HG02763 (cell line): ENCODE results near the gene PBXIP1.
"Not testable (repeated sequence)": the region's sequence is repeated elsewhere in the genome, so short reads cannot be mapped to it uniquely, and the experiment has no call there.

Source experiments
- ATAC-seq: cut with Tn5 transposase; IDR thresholded peaks from one replicate; pipeline ENCODE4 v1.9.1; 2021; ENCODE audit warnings: mild to moderate bottlenecking, moderate library complexity; ENCODE audit not compliant: unreplicated experiment

PBXIP1 gene

DNA sequence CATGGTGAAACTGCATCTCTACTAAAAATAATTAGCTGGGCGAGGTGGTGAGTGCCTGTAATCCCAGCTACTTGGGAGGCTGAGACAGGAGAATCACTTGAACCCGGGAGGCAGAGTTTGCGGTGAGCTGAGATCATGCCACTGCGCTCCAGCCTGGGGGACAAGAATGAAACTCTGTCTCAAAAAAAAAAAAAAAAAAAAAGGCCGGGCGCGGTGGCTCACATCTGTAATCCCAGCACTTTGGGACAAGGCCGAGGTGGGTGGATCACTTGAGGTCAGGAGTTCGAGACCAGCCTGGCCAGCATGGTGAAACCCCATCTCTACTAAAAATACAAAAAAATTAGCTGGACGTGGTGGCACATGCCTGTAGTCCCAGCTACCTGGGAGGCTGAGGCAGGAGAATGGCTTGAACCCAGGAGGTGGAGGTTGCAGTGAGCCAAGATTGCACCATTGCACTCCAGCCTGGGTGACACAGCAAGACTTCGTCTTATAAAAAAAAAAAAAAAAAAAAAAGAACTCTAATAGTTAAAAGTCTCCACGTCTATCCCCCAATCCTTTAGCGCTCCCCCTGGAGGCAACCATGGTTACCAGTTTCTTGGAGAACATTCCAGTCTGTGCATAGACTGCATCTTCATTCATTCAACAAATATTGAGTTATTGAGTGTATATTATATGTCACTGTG is 39.5 kb upstream of the PBXIP1 start:
- ATAC-seq: not testable (repeated sequence)

DNA sequence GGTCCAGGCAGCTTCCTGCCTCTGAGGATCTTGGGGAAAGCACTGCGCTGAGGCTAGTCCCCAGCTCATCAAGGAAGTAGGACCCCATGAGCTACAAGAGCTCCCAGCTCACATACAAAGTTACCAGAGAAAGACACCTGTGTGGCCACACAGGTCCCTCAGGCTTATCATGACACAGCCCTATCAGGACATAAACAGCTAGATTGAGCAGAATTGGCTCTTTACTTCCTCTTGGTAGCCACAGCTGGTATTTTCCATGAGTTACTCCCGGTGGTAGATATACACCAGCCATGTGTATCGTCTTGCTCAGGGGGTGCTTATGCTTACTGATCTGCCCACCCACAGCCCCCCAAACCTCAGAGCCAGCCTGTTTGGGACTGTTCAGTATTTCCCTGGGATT is 38.7 kb upstream of the PBXIP1 start:
- no peak for ATAC-seq

DNA sequence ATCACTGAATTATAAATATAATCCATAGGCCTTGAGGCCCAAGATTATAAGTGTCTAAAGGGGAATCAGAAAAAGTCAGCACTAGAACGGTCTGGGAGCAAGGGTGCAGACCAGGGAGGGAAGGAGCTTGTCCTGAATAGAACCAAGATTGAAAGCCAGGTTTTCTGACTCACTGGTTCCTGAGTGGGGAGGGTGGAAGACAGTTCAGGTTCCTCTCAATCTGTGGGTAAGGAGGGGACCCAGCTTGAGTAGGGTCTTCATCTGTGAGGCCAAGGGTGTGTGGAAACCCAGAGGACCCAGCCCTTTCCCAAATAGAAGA is 38.3 kb upstream of the PBXIP1 start:
- ATAC-seq: no peak

DNA sequence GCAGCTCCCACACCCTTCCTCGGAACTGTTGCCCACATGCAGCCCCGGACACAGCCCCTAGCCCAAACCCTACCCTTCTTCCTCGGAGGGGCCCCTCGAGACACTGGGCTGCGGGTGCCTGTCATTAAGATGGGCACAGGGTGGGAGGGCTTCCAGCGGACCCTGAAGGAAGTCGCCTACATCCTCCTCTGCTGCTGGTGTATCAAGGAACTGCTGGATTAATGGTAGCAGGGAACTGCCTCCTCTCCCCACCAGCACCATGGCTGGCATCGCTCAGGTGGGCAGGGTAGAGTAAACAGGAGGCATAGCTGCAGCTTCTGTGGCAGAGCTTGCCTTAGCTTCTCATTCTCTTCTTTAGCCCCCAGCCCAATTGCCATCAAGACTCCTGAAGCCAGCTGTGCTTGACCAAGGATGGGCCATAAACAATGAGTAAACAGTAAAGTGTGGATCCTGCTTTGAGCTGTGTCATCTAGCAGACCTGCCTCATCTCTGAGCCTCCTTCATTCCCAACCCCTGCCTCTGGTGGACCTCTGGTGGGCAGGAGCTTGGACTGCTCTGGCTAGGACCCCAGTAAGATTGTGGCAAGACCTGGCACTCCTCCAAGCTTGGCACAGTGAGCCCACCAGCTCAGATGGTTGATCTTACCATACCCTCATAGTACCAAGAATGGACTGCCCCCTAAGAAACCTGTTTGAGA is 37.8 kb upstream of the PBXIP1 start, which contains the start of gene LENEP:
LENEP (plus strand) TSS at position 15 of the 697 bp plus-strand sequence; CDS start at position 37, 22 bp downstream.
- ATAC-seq: no peak

DNA sequence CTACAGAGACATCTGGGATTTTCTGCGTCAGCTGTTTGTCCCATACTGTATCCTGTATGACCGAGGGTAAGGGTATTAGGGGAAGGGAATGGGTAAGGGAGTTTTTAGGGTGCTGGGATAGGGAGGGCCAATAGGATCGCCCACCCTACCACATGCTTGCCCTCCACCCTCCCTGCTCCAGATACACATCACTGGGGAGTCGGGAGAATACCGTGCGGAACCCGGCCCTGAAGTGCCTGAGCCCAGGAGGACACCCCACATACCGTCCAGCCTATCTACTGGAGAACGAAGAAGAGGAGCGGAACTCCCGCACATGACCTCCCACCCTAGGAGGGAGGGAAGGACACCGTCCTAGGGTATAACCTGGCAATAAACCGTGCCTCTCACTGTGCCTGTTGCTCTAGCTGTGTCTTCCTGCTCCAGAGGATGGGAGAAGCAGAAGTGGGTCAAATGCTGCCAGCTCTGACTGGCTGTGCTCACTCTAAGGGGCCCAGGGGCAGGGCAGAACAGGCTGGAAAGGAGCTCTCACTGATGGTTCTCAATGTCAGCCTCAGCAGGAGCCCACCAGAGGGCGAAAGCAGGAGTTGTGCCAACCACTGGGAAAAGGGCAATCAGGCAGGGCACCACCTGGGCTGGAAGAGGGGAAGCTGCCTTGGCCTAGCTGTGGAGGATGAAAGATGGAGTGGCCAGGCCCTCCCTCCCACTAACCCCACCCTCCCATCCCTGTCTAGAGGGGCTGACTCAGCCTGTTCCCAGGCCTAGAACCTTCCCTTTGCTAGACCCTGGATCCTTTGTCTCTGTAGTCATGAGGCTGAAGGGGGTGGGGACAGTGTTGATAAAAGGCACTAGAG is 37.0 kb upstream of the PBXIP1 start:
- no peak for ATAC-seq

DNA sequence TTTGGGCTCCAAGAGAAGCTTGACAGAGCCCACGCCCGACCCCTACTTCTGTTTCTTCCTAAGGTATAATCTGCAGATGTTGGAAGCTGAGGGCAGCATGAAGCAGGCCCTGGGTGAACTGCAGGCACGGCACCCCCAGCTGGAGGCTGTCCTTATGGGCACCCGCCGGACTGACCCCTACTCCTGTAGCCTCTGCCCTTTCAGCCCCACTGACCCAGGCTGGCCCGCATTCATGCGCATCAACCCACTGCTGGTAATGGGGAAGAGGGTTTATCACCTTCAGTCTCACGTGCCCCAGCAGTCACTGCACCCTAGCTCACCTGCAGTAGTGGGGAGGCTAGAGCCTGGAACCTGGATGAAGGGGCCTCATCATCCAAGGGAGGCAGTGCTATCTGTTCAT is 34.4 kb upstream of the PBXIP1 start:
- ATAC-seq: no peak

DNA sequence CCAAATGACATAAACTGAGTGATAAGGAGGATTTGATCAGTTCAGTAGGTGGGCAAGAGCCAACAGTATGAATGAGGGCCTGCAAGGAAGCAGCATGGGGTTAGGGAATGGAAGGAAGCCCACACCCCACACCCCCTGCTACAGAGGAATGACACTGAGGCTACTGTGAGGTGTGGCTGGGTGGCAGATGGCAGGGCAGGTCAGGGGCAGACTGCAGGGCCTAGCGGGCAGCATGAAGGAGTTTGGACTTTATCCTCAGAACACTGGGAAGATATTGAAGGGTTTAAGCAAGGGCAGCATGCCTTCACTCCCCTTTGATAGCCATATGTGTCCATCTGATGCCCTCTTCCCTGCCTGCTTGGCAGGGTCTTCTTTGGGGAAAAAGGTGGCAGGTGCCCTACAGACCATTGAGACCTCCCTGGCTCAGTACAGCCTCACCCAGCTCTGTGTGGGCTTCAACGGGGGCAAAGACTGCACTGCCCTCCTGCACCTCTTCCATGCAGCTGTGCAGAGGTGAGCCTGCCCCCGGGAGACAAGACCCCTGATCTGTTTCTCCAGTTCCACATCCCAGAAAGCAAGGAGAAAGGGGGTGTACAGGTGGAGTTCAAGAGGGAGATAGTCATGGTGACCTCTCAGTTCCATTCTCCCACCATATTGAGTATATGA is 33.4 kb upstream of the PBXIP1 start:
- no peak for ATAC-seq

DNA sequence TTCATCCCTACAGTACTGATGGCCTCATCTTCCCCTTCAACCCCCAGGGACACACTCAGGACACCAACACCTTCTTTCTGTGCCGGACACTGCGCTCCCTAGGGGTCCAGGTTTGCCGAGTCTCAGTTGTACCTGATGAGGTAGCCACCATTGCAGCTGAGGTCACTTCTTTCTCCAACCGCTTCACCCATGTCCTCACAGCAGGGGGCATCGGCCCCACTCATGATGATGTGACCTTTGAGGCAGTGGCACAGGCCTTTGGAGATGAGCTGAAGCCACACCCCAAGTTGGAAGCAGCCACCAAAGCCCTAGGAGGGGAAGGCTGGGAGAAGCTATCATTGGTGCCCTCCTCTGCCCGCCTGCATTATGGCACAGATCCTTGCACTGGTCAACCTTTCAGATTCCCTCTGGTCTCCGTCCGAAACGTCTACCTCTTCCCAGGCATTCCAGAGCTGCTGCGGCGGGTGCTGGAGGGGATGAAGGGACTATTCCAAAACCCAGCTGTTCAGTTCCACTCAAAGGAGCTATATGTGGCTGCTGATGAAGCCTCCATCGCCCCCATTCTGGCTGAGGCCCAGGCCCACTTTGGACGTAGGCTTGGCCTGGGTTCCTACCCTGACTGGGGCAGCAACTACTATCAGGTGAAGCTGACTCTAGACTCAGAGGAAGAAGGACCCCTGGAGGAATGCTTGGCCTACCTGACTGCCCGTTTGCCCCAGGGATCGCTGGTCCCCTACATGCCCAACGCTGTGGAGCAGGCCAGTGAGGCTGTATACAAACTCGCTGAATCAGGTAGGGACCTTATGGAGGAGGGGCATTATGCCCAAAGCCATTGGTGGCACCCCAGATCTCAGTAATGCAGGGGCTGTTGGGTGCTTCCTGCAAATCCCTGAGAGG is 32.4 kb upstream of the PBXIP1 start:
- ATAC-seq: no peak

DNA sequence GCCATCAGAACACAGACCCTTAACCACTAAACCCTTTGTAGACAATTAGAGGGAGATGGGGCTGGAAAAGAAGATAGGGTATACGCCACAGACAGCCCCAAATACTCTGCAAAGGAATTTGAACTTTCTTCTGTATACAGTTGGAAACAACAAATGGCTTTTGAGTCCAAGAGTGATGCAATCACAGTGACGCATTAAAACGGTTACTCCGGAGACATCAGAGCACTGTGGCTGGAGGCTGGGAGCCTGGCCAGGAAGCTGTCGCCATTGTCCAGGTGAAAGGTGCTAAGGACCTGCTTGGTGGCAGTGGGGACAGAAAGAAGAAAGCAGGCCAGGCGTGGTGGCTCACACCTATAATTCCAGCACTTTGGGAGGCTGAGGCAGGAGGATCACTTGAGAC is 31.4 kb upstream of the PBXIP1 start:
- no peak for ATAC-seq

DNA sequence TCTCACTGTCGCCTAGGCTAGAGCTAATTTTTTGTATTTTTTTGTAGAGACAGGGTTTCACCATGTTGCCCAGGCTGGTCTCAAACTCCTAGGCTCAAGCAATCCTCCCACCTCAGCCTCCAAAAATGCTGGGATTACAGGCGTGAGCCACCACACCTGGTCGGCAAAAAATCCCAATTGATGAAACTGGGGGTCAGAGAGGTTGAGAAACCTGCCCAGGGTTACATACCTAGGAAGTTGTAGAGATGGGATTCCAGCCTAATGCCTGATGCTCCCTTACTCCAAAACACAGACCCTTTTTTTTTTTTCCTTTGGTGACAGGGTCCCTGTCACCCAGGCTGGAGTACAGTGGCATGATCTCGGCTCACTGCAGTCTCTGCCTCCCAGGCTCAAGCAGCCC is 30.8 kb upstream of the PBXIP1 start:
- ATAC-seq: not testable (repeated sequence)

DNA sequence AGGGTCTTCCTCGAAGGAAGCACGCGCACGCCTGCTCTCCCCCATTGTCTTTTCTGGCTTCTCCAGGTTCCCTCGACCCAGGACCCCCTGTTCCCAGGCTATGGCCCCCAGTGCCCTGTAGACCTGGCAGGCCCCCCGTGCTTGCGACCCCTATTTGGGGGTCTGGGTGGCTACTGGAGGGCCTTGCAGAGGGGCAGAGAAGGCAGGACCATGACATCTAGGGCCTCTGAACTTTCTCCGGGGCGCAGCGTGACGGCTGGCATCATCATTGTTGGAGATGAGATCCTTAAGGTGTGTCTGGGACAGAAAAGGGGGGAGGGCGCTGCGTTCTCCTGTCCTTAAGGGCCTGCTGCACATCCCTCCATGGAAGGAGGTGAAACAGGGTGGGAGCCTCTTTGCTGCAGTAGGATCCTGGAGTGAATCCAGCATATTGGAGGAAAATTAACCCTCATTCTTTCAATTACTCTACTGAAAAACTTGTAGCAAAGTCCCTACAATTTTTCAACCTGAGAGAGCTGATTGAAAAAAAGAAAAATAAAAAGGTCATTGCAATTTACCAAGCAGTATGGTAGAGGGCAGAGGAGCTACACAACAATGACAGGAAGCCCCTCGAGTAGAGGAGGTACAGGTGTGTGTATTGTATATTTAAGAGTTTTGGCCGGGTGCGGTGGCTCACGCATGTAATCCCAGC is 28.0 kb upstream of the PBXIP1 start:
- no peak for ATAC-seq

DNA sequence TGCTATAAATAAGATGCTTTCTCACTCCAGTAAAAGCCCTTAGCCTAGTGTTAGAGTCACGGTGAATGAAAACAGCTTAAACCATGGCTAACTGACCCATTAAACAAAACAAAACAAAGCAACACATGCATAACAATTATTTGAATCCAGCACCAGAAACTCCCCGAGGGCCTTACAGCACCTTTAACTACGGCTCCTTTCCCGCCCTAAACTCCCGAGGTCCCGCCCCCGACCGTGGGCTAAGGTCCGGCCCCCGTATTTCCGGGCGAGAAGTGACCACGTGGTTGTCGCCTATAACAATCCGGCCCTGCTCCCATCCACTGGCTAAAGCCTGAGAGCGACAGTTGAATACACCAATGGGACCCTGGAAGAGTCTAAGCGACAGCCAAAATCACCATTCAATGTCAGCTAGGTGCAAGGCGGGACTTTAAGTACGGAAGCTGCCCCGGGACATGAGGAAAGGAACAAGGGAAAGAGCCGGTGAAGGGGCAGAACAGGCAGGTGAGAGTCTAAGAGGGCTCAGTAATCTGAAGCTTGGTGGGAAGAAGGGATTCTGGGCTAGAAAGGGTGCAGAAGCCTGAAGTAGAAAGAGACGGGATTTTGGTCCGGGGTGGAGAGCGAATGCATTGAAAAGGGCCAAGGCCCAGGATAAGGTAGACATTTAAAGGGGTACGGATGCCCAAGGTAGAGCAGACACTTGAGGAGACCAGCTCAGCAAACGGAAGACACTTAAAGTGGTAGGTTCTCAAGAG is 27.2 kb upstream of the PBXIP1 start, which contains the start of gene FLAD1:
FLAD1 (plus strand) TSS at position 448 of the 752 bp plus-strand sequence. CDS start 351 bp downstream, outside the sequence.
- ATAC-seq: peak; percentile 97

DNA sequence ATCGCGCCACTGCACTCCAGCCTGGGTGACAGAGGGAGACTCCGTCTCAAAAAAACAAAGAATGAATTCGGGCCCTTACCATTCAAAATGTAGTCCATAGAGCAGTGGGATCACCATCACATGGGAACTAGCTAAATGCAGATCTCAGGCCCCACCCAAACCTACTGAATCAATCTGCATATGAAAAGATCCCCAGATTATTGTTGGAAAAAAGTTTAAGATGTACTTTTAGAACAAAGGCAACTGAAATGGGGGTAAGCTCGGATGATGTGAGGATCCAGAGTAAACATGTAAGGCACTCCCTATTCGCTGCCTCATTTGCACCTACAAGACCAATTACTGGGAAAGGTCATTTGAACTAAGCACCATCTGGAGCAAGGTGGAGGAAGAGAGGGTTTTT is 26.4 kb upstream of the PBXIP1 start:
- ATAC-seq: no peak

DNA sequence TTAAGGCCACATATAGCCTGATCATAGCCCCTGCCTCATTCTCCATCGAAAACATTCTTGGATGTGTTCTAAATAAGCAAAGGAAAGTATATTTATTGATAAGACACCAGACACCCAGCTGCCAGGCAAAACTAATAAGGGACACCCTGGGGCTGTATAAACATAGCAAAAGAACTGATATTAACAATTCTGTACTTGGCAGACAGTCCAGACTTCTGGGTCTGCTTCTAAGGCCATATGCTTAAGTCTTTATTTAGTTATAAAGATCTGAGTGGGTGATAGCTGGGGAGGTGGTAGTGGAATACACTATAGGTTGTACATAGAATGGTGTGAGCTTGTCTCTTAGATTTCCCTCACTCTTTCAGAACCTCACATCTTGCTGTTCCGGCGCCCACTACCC is 22.5 kb upstream of the PBXIP1 start:
- ATAC-seq: no peak

DNA sequence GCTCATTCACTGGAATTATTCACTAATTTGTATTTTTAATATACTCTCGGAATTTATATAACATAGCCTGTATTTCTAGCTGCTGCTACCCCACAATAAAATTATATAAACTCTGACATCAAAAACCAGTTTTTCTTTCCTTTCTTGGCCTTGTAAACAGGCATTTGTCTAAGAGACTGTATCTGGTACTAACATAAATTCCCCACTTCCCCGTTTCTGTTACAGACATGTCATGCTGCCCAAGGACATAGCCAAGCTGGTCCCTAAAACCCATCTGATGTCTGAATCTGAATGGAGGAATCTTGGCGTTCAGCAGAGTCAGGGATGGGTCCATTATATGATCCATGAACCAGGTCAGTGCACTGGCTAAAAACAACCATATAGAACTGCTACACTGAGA is 21.9 kb upstream of the PBXIP1 start:
- not testable (repeated sequence) for ATAC-seq

DNA sequence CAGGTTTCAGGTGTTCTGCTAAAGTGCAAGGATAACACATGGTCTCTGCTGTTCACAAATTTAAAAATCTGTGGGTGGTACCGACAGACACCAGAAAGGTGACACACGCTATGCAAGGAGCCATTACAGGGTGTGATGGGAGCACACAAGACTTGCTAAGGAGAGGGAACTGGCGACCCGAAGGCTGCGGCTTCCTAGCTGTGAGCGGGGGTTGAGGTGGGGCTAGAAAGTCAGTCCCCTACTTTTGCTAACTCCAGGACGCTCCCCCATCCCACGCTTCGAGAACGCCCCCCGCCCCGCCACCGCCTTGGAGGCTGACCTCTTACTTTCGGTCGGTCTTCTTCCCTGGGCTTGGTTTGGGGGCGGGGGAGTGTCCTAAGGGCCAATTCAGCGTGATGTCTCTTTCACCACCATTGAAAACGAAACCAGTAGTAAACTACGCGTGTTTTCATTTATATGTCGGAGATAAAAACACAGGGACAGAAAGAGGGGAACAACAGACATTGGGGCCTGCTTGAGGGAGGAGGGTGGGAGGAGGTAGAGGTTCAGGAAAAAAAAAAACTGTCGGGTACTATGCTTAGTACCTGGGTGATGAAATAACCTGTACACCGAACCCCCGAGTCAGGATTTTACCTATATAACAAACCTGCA is 19.6 kb upstream of the PBXIP1 start:
- no peak for ATAC-seq

DNA sequence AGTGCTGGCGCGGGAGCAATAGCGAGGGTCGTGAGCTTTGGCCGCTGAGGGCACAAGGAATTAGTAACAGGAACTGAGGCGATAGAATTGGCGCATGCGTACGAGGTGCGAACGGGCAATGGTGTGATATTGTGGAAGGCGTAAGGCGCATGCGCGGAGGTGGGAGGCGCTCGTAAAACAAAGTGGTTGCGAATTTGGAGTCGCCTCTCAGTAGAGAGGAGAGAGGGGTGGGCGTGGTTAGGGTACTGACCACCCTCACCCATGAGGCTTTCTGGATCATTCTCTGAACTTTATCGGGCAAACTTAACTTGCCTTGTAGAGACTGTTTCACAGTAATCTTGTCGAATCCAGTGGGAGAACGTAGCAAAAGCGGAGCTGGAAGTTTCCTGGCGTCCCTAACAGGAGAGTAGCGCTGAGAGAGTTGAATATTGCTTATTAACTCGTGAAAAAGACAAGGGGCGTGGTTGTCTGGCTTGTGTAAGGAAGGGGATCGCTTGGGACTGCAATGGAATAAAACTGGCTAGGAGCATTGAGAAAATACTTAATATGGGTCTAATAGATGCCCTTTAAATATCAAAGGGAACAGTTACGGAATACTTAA is 19.0 kb upstream of the PBXIP1 start:
- peak; percentile 44 for ATAC-seq
